Mesenchymal stem cell (in vitro differentiated cells and primary cell): ENCODE results near the gene RASD1.

Source experiments
- DNase-seq: peaks from one replicate; pipeline ENCODE4 v3.0.0-alpha.2; 2013
- H2AFZ ChIP-seq: one replicate; pipeline ENCODE4 v1.6.1; 2013; ENCODE audit warnings: low read depth, mild to moderate bottlenecking, control low read depth, inconsistent platforms, low read length, moderate library complexity
- H2AK5ac ChIP-seq: 2 replicates; pipeline ENCODE4 v1.6.1; 2013; ENCODE audit warnings: low read length, moderate library complexity, mild to moderate bottlenecking, inconsistent platforms; ENCODE audit not compliant: severe bottlenecking
- H2BK120ac ChIP-seq: one replicate; pipeline ENCODE4 v1.6.1; 2013; ENCODE audit warnings: low read depth, mild to moderate bottlenecking, inconsistent platforms, low read length, moderate library complexity
- H2BK12ac ChIP-seq, 2 experiments: one replicate each; pipeline ENCODE4 v1.6.1; 2013; ENCODE audit warnings: inconsistent platforms in 2 of 2, low read length in 2 of 2, mild to moderate bottlenecking in 2 of 2, moderate library complexity in 2 of 2, control low read depth in 1 of 2
- H2BK15ac ChIP-seq: one replicate; pipeline ENCODE4 v1.6.1; 2013; ENCODE audit warnings: mild to moderate bottlenecking, low read depth, inconsistent platforms; ENCODE audit not compliant: poor library complexity, severe bottlenecking
- H2BK5ac ChIP-seq: 2 replicates; pipeline ENCODE4 v1.6.1; 2013; ENCODE audit warnings: low read depth, mild to moderate bottlenecking, low read length, control low read depth, inconsistent platforms; ENCODE audit not compliant: poor library complexity, severe bottlenecking
- H3K14ac ChIP-seq, 2 experiments: one replicate each; pipeline ENCODE4 v1.6.1; 2013; ENCODE audit warnings: inconsistent platforms in 2 of 2, low read length in 2 of 2, control low read depth in 1 of 2, mild to moderate bottlenecking in 1 of 2, moderate library complexity in 1 of 2
- H3K18ac ChIP-seq, 2 experiments: one replicate each; pipeline ENCODE4 v1.6.1; 2013; ENCODE audit warnings: inconsistent platforms in 2 of 2, low read length in 2 of 2, control low read depth in 1 of 2, low read depth in 1 of 2, mild to moderate bottlenecking in 1 of 2
- H3K23ac ChIP-seq, 2 experiments: one replicate each; pipeline ENCODE4 v1.6.1; 2013; ENCODE audit warnings: inconsistent platforms in 2 of 2, low read length in 2 of 2, mild to moderate bottlenecking in 2 of 2, moderate library complexity in 2 of 2, control low read depth in 1 of 2
- H3K27ac ChIP-seq: 2 replicates; pipeline ENCODE4 v1.5.1; 2013; ENCODE audit warnings: mild to moderate bottlenecking, moderate library complexity, low read length, control low read depth, inconsistent platforms; ENCODE audit not compliant: poor library complexity, severe bottlenecking
- H3K27me3 ChIP-seq, 2 experiments: 2 replicates each; pipeline versions ENCODE4 v1.6.1 to v1.7.0; 2013; ENCODE audit warnings: low read length in 2 of 2, mild to moderate bottlenecking in 2 of 2, moderate library complexity in 2 of 2, control low read depth in 1 of 2, inconsistent platforms in 1 of 2; ENCODE audit not compliant: control insufficient read depth in 1 of 2, insufficient read depth in 1 of 2
- H3K36me3 ChIP-seq, 2 experiments: 2 replicates each; pipeline versions ENCODE4 v1.6.1 to v1.7.0; 2013; ENCODE audit warnings: low read length in 2 of 2, control low read depth in 1 of 2, inconsistent platforms in 1 of 2, low read depth in 1 of 2, mild to moderate bottlenecking in 1 of 2; ENCODE audit not compliant: insufficient read depth in 2 of 2, control insufficient read depth in 1 of 2
- H3K4ac ChIP-seq, 2 experiments: one replicate each; pipeline ENCODE4 v1.6.1; 2013; ENCODE audit warnings: inconsistent platforms in 2 of 2, low read length in 2 of 2, mild to moderate bottlenecking in 2 of 2, moderate library complexity in 2 of 2, control low read depth in 1 of 2, low read depth in 1 of 2
- H3K4me1 ChIP-seq: 2 replicates; pipeline ENCODE4 v1.6.1; 2013; ENCODE audit warnings: low read depth, low read length, control low read depth; ENCODE audit not compliant: control insufficient read depth, insufficient read depth
- H3K4me2 ChIP-seq: 2 replicates; pipeline ENCODE4 v1.6.1; 2013; ENCODE audit warnings: low read length, mild to moderate bottlenecking, inconsistent platforms; ENCODE audit not compliant: poor library complexity, severe bottlenecking
- H3K4me3 ChIP-seq, 2 experiments: 2 replicates each; pipeline versions ENCODE4 v1.5.1 to v1.7.0; 2013; ENCODE audit warnings: low read length in 2 of 2, mild to moderate bottlenecking in 2 of 2, control low read depth in 1 of 2, low read depth in 1 of 2; ENCODE audit not compliant: insufficient read depth in 1 of 2
- H3K79me1 ChIP-seq: replicated peaks from 2 replicates; pipeline ENCODE4 v1.6.1; 2013; ENCODE audit warnings: mild to moderate bottlenecking, control low read depth, low read length, inconsistent platforms; ENCODE audit not compliant: poor library complexity, severe bottlenecking
- H3K9ac ChIP-seq: 2 replicates; pipeline ENCODE4 v1.7.0; 2013; ENCODE audit warnings: mild to moderate bottlenecking, low read length, moderate library complexity
- H3K9me3 ChIP-seq: 2 replicates; pipeline ENCODE4 v1.7.0; 2013; ENCODE audit warnings: mild to moderate bottlenecking, low read length; ENCODE audit not compliant: control insufficient read depth
- H4K8ac ChIP-seq: one replicate; pipeline ENCODE4 v1.6.1; 2013; ENCODE audit warnings: inconsistent platforms, mild to moderate bottlenecking, low read length, moderate library complexity
- H4K91ac ChIP-seq: one replicate; pipeline ENCODE4 v1.6.1; 2013; ENCODE audit warnings: mild to moderate bottlenecking, low read length, inconsistent platforms
- WGBS: methylation state at CpG from one replicate; pipeline ENCODE4 v1.1.7; 2013; ENCODE audit warnings: mixed read lengths; 5-methylcytosine and 5-hydroxymethylcytosine counted together

RASD1 gene

GRCh38 chr17:17516941-17517720 lies 20.9 kb upstream of the RASD1 start:
- Histone ChIP-seq H3K4me2 (no peak overlapping the region), H2BK15ac (no peak overlapping the region), H3K9me3 (no peaks in the 10 kb centered on the region), H3K27me3 (peaks cover 4 to 8% of the 10 kb centered on the region in 2 experiments), H3K79me1 (no peaks in the 10 kb centered on the region), H2BK5ac (no peak overlapping the region), H3K9ac (peak overlapping the region; percentile 73), H2BK12ac (no peak overlapping the region), H2AFZ (no peak overlapping the region), H3K27ac (no peak overlapping the region), H3K18ac (no peak overlapping the region), H3K23ac (no peak overlapping the region), H3K36me3 (peaks cover 3 to 30% of the 10 kb centered on the region in 2 experiments), H2BK120ac (no peak overlapping the region), H4K8ac (no peak overlapping the region), H3K14ac (no peak overlapping the region), H4K91ac (no peak overlapping the region), H3K4ac (no peak overlapping the region), H2AK5ac (no peak overlapping the region), H3K4me3 (no peak overlapping the region), H3K4me1 (peaks cover 31% of the 10 kb centered on the region)
- 91% methylated on average over 13 of the region's 14 CpGs for WGBS
- no peak for DNase-seq

DNA sequence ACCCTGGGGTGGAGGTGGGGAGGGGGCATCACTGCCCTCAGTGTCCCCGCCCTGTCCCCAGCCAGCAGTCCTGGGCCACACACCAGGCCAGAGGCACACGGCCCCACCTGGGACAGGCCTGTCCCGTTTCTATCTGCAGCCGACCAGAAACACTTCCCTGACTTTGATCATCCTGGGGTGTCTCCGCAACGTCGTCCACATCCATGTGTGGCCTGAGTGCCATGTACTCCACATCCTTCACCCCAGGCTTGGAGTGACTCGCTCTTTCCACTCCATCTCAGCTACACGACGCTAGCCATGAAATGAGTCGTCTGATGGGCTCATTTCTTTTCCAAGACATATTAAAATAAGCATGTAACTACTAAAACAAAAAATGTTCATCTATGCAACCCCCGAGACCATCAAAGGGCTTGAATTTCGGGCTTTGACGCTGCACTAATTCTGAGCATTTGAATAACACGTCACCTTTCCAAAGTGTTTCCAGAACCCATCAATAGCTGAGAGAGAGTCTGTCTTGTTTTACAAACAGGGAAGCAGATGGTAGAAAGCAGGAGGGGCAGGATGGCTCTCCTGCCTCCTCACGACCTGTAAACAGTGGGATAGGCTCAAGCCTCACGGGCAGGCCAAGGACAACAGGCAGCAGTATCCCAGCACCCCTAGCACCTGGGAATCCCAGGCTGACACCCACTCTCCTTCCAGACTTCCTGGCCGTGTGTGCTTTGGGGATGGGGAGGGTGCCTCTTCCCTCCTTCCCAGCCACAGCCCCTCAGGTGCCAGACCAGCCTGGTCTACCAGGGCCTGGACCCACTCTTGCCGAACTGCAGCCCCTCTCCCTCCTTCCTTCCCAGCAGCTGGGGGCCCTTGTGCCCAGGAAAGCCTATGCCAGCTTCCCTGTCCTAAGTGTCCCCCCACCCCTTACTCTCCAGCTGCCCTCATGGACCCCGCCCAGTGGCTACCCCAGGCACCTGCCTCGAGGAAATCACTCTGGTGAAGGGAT lies 20.0 kb upstream of the RASD1 start:
- Histone ChIP-seq H3K14ac (peak overlapping the region in 1 of 2 experiments; percentile 55), H3K9ac (peak overlapping the region; percentile 73), H3K79me1 (no peaks in the 10 kb centered on the region), H3K27ac (no peak overlapping the region), H3K9me3 (no peaks in the 10 kb centered on the region), H2BK5ac (no peak overlapping the region), H2AK5ac (no peak overlapping the region), H3K4me3 (no peak overlapping the region), H2BK12ac (no peak overlapping the region), H3K4me1 (peaks cover 38% of the 10 kb centered on the region), H2BK120ac (no peak overlapping the region), H3K4ac (no peak overlapping the region), H3K18ac (no peak overlapping the region), H3K23ac (no peak overlapping the region), H3K36me3 (peaks cover 3 to 30% of the 10 kb centered on the region in 2 experiments), H4K8ac (no peak overlapping the region), H2BK15ac (no peak overlapping the region), H4K91ac (no peak overlapping the region), H2AFZ (no peak overlapping the region), H3K4me2 (no peak overlapping the region), H3K27me3 (peaks cover 4 to 8% of the 10 kb centered on the region in 2 experiments)
- WGBS = 69% methylated on average over 19 of the region's 21 CpGs
- DNase-seq = peak; percentile 70

GRCh38 chr17:17514993-17515933 lies 19.1 kb upstream of the RASD1 start:
- peaks cover 44% of the 10 kb centered on the region for H3K4me1 ChIP-seq
- H3K14ac ChIP-seq = no peak overlapping the region
- no peak overlapping the region for H4K91ac ChIP-seq
- H2BK15ac ChIP-seq = no peak overlapping the region
- H3K9me3 ChIP-seq = no peaks in the 10 kb centered on the region
- H3K79me1 ChIP-seq = no peaks in the 10 kb centered on the region
- no peak overlapping the region for H3K4ac ChIP-seq
- DNase-seq = peak; percentile 35
- no peak overlapping the region for H4K8ac ChIP-seq
- H3K4me3 ChIP-seq = peak overlapping the region in 1 of 2 experiments; percentile 36
- H3K36me3 ChIP-seq = peaks cover 0 to 20% of the 10 kb centered on the region in 2 experiments
- H3K18ac ChIP-seq = no peak overlapping the region
- peak overlapping the region; percentile 73 for H3K9ac ChIP-seq
- no peak overlapping the region for H3K27ac ChIP-seq
- H3K4me2 ChIP-seq = no peak overlapping the region
- peaks cover 4 to 15% of the 10 kb centered on the region in 2 experiments for H3K27me3 ChIP-seq
- H2BK12ac ChIP-seq = no peak overlapping the region
- H2BK120ac ChIP-seq = no peak overlapping the region
- H2AK5ac ChIP-seq = no peak overlapping the region
- H3K23ac ChIP-seq = no peak overlapping the region
- no peak overlapping the region for H2AFZ ChIP-seq
- WGBS = 88% methylated on average over 21 of the region's 21 CpGs
- no peak overlapping the region for H2BK5ac ChIP-seq
